IPS-15b (cell line): ENCODE data around the gene KCTD16.

Source experiments
- H3K27me3 ChIP-seq: one replicate; pipeline ENCODE4 v1.6.1; 2013; ENCODE audit warnings: low read length; ENCODE audit not compliant: control insufficient read depth, insufficient read depth
- H3K36me3 ChIP-seq: one replicate; pipeline ENCODE4 v1.6.1; 2013; ENCODE audit warnings: low read length; ENCODE audit not compliant: control insufficient read depth, insufficient read depth
- H3K4me1 ChIP-seq: one replicate; pipeline ENCODE4 v1.6.1; 2013; ENCODE audit warnings: mild to moderate bottlenecking, low read length; ENCODE audit not compliant: control insufficient read depth, insufficient read depth
- H3K4me3 ChIP-seq: one replicate; pipeline ENCODE4 v1.5.1; 2013; ENCODE audit warnings: low read depth, low read length
- H3K9ac ChIP-seq: one replicate; pipeline ENCODE4 v1.6.1; 2013; ENCODE audit warnings: low read depth, mild to moderate bottlenecking, low read length
- H3K9me3 ChIP-seq: one replicate; pipeline ENCODE4 v1.6.1; 2013; ENCODE audit warnings: mild to moderate bottlenecking, low read length; ENCODE audit not compliant: control insufficient read depth, insufficient read depth

Gene KCTD16

DNA sequence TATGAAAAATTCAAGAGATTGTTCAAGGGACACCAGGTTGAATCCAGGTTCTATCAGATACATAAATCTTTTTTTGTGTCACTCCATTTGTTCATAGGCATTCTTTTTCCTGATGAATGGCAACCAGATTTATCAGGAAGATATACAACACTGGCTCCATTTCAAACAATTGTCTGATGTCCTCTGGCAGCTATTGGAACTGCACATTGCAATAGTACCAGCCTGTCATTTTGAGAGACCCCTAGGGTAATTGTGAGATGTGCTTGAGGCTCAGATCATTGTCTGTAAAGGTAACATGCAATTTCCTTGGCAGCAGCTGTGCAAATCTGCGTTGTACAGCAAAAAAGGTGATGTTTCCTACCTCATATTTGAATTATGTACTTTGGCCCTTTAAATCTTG lies 25.9 kb downstream of the KCTD16 start:
- no peak overlapping the region for H3K4me3 ChIP-seq
- no peak overlapping the region for H3K9ac ChIP-seq
- no peaks in the 10 kb centered on the region for H3K27me3 ChIP-seq
- H3K9me3 ChIP-seq, result no peaks in the 10 kb centered on the region
- no peaks in the 10 kb centered on the region for H3K4me1 ChIP-seq
- H3K36me3 ChIP-seq, result no peaks in the 10 kb centered on the region

GRCh38 chr5:144198386-144198785 lies 27.7 kb downstream of the KCTD16 start:
- Histone ChIP-seq H3K36me3 (no peaks in the 10 kb centered on the region), H3K9me3 (no peaks in the 10 kb centered on the region), H3K4me3 (no peak overlapping the region), H3K4me1 (no peaks in the 10 kb centered on the region), H3K9ac (no peak overlapping the region), H3K27me3 (no peaks in the 10 kb centered on the region)

GRCh38 chr5:144201588-144201987 lies 30.9 kb downstream of the KCTD16 start:
- H3K9me3 ChIP-seq, result no peaks in the 10 kb centered on the region
- no peak overlapping the region for H3K4me3 ChIP-seq
- no peaks in the 10 kb centered on the region for H3K36me3 ChIP-seq
- no peaks in the 10 kb centered on the region for H3K4me1 ChIP-seq
- H3K27me3 ChIP-seq, result peaks cover 12% of the 10 kb centered on the region
- no peak overlapping the region for H3K9ac ChIP-seq

DNA sequence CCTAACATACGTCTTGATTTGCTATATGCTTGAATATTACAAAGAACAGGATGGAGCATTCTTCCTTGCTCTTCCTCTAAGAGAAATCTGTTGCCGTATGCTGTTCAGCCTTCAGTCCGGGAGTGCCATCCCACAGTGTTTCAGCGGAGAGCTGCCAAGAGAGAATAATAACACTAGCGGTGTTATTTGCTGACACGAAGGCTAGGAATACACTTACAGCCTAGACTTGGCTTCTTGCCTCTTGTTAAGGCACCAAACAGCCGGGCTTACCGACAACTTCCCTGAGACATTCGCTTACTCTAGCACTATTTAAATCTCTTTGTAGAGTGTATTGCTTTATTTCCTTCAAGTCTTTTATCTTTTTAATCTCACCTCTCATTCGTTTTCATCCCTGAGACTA lies 31.4 kb downstream of the KCTD16 start:
- no peaks in the 10 kb centered on the region for H3K4me1 ChIP-seq
- peaks cover 17% of the 10 kb centered on the region for H3K27me3 ChIP-seq
- H3K36me3 ChIP-seq, result no peaks in the 10 kb centered on the region
- H3K9me3 ChIP-seq, result no peaks in the 10 kb centered on the region
- no peak overlapping the region for H3K9ac ChIP-seq
- no peak overlapping the region for H3K4me3 ChIP-seq

GRCh38 chr5:144202726-144203125 lies 32.1 kb downstream of the KCTD16 start:
- H3K4me1 ChIP-seq, result no peaks in the 10 kb centered on the region
- no peaks in the 10 kb centered on the region for H3K36me3 ChIP-seq
- H3K4me3 ChIP-seq, result no peak overlapping the region
- H3K27me3 ChIP-seq, result peaks cover 22% of the 10 kb centered on the region
- H3K9ac ChIP-seq, result no peak overlapping the region
- H3K9me3 ChIP-seq, result no peaks in the 10 kb centered on the region

DNA sequence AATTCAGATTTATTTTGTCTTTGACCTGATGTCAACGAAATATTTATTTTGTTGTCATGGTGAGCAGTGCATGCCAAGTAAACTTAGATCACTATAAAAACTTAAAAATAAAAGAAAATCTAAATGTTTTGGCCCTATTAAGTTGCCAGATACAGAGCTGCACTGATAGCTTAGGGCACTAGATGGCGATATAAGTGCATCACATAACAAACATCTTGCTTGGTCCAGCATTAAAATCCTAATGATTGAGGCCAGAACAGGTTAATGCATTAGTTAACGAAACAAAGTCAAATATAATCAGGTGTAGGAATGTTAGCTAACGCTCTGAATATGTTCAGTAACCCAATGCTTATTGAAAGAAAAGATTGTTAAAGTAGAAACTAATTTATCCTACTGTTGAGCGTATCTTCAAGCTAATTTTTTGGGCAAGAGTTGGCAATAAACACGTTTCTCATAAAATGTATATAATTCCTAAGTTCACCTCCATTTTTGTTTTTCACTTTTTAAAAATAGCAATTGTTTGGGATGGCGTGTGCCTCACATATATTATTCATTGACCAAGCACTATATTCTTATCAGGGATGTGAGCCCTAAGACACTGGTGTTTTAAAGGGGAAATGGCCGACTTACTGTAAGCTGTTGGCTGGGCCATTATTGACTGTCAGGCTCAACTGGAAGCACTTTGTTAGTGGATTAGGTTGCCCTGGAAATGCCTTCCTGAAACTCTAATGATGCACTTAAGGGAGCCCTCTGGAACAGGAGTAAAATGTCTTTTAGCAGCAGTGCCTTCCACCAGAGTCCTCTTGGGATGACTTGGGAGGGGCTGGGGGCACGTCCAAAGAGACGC lies 33.3 kb downstream of the KCTD16 start:
- Histone ChIP-seq H3K36me3 (no peaks in the 10 kb centered on the region), H3K4me1 (no peaks in the 10 kb centered on the region), H3K9ac (no peak overlapping the region), H3K4me3 (no peak overlapping the region), H3K27me3 (peaks cover 23% of the 10 kb centered on the region), H3K9me3 (no peaks in the 10 kb centered on the region)

- H3K27me3 ChIP-seq, result peaks cover 23% of the 10 kb centered on the region
- H3K9ac ChIP-seq, result no peak overlapping the region
- no peaks in the 10 kb centered on the region for H3K4me1 ChIP-seq
- H3K4me3 ChIP-seq, result peak overlapping the region; percentile 69
- no peaks in the 10 kb centered on the region for H3K9me3 ChIP-seq
- no peaks in the 10 kb centered on the region for H3K36me3 ChIP-seq
Observed at GRCh38 chr5:144205141-144205551, 34.5 kb downstream of the KCTD16 start.

GRCh38 chr5:144206141-144206540 lies 35.5 kb downstream of the KCTD16 start:
- Histone ChIP-seq H3K9me3 (no peaks in the 10 kb centered on the region), H3K27me3 (peaks cover 23% of the 10 kb centered on the region), H3K9ac (no peak overlapping the region), H3K36me3 (no peaks in the 10 kb centered on the region), H3K4me1 (no peaks in the 10 kb centered on the region), H3K4me3 (no peak overlapping the region)

GRCh38 chr5:144207875-144208444 lies 37.3 kb downstream of the KCTD16 start:
- Histone ChIP-seq H3K27me3 (peaks cover 23% of the 10 kb centered on the region), H3K9me3 (no peaks in the 10 kb centered on the region), H3K4me1 (no peaks in the 10 kb centered on the region), H3K36me3 (no peaks in the 10 kb centered on the region), H3K4me3 (no peak overlapping the region), H3K9ac (no peak overlapping the region)

DNA sequence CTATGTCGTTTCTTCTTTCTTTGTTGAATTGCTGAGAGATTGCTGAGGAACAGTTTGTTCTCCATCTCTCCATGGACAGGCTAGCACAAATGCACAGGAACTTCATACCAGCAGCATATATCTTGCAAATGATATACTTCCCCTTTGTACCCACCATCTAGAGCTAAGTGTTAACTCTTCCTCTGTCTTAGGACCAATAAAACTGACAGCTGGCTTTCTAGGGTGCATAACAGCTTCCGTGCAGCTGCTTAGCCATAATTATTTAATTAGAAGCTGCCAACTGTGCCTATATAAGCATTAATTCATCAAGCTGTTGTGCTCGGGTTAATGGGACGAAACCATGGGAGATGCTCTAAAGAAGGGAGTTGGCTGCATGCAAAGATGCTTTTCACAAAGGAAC lies 38.7 kb downstream of the KCTD16 start:
- H3K4me3 ChIP-seq, result no peak overlapping the region
- no peaks in the 10 kb centered on the region for H3K9me3 ChIP-seq
- no peaks in the 10 kb centered on the region for H3K36me3 ChIP-seq
- no peak overlapping the region for H3K9ac ChIP-seq
- no peaks in the 10 kb centered on the region for H3K4me1 ChIP-seq
- H3K27me3 ChIP-seq, result peaks cover 23% of the 10 kb centered on the region

- peaks cover 20% of the 10 kb centered on the region for H3K27me3 ChIP-seq
- H3K36me3 ChIP-seq, result no peaks in the 10 kb centered on the region
- H3K9me3 ChIP-seq, result no peaks in the 10 kb centered on the region
- H3K4me3 ChIP-seq, result no peak overlapping the region
- no peak overlapping the region for H3K9ac ChIP-seq
- H3K4me1 ChIP-seq, result no peaks in the 10 kb centered on the region
Observed at GRCh38 chr5:144210655-144211054, 40.0 kb downstream of the KCTD16 start.

GRCh38 chr5:144219869-144220268 lies 49.2 kb downstream of the KCTD16 start:
- Histone ChIP-seq H3K9me3 (no peaks in the 10 kb centered on the region), H3K36me3 (no peaks in the 10 kb centered on the region), H3K4me3 (no peak overlapping the region), H3K4me1 (no peaks in the 10 kb centered on the region), H3K9ac (no peak overlapping the region), H3K27me3 (no peaks in the 10 kb centered on the region)
